NCI-H345 treated with DMSO at 0.1 percent for 48 hours (cell line): ENCODE results near the gene TSPAN31.
"Not testable (repeated sequence)": the region's sequence is repeated elsewhere in the genome, so short reads cannot be mapped to it uniquely, and the experiment has no call there.

Experiments
- DNase-seq: peaks from one replicate; lab custom pipeline; 2025; ENCODE audit not compliant: unreplicated experiment; lab: John Stamatoyannopoulos, UW

The TSPAN31 gene

DNA sequence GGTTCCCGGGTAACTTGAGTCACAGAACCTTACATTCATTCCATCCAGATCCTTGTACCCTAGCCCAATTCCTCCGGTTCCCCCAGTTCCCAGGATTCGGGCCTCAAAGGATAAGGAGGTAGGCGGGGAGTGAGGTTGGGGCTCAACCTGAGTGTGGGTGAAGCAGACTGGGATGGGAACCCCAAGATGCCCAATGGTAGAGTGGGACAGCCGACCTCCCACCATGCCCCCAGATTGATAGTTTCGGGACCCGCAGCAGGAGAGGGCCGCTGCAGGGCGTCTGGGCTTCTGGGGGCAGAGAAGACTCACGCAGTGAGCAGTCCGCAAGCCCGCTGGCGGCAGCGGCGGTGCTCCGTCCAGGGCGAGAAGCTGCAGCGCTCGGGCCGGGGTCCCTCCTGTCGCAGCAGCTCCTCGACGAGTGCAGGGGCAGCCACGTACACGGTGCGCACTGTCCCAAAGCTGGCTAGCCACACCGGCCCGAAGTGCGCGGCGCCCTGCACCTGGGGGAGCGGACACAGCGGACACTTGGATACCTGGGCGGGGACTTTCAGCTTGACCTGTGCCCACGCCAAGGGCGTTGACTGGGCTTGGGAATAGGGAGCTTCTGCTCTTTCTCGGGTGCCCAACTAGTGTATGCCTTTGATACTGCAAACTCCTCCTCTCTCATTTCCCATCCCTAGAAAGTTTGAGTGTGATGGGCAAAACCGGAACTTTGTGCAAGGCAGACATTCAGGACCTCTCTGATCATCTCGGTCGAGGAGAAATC, 21.0 kb downstream of the TSPAN31 start:
- no peak for DNase-seq

DNA sequence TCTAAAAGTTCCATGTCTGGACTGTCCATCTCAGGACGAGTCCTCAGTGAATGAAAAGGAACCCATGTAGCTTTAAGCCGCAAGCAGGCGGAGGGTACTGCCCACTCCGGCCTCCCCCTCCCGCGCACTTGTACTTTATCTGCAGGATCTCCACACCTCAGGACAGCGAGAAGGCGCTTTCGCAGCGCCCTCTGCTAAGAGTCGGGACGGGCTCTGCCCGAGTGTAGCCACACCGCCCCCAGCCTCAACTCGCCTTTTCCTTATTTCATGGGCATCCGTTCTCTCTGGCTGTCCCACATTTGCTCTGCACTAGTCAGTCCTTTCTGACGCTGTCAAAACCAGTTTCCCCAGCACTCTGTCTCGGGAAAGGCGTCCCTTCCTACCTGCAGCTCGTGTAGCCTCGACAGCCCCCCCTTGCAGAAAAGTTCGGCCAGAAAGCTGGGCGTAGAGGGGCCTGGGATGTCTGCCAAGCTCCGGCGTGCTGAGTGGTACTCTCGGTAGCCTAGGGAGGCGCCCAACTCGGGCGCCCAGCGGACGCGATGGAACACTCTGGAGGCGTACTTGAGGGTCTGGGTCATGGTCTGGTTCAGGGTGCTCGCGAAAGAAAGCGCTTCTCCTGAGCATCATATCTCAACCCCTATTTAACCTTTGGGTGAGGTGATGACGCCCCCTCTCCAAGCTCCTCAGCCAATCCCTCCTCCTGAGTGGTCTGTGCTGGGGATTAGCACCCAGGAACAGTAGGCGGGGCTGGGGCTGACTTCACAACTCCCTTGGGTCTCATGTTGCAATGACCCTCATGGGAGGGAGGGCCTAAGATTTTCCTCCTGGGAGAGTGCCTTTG, 21.8 kb downstream of the TSPAN31 start, which contains the start of gene CYP27B1:
Gene CYP27B1, minus strand, starts transcription at position 615 of the 841 bp plus-strand sequence. Its CDS starts 37 bp downstream, at position 578.
- DNase-seq: no peak

DNA sequence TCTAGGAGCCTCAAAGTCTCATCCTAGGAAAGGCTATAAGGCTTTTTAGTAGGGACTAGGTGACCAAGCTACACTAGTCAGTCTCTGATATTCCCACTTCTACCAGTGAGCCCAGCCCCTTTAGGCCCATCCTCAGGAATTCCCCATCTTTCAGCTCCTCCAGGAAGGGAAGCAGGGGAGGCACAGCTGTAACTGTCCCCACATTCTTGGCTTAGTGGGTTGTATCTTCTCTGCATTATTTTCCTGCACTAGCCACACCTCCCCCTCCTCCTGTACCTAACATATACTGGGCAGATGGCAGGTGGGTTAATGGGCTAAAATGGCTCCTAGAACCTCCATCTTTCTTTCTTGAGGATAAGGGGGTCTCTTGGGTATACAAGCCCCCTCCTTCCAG, 22.5 kb downstream of the TSPAN31 start:
- DNase-seq: no peak

DNA sequence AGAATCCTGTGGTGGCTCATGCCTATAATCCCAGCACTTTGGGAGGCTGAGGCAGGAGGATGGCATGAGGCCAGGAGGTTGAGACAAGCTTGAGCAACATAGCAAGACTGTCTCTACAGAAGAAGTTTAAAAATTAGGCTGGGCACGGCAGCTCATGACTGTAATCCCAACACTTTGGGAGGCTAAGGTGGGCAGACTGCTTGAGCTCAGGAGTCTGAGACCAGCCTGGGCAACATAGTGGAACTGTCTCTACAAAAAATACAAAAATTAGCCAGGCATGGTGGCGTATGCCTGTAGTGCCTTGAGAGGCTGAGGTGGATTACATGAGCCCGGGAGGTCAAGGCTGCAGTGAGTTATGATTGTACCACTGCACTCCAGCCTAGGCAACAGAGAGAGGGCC, 23.0 kb downstream of the TSPAN31 start:
- DNase-seq: no peak

DNA sequence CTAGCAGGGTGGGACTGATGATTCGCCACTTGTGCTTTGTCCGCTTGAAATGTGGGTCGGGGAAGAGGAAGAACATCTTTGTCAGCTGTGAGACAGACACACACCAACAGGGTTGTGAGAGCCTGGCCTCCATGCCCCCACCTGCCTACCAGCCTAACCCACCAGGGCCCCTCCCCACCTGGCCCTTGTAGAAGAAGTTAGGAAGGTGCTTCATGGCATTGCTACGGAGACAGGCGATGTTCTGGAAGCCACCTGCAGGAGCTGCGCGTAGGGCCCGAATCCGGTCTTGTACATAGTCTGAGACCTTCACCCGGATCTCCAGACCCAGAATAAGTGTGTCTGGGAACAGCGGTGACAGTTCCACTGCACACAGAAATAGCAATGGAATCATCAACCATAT, 24.8 kb downstream of the TSPAN31 start:
- DNase-seq: no peak

DNA sequence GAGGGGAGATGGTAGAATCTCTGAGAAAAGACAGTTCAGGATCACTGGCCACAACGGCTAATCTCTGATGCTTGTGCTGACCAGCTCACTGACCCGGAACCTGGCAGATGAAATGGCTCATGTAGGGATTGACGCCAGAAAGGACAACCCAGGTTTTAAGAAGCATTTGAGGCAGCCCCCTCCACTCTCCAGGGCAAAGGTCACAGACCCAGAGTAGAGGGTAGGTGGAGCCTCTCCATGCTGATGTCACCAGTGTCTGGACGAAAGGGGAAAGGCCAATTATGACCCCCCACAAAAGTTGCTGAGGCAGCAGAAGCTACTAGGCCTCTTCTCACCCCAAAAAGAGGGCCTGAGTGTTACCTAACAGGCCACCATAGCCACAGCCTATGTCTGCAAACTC, 25.9 kb downstream of the TSPAN31 start:
- no peak for DNase-seq

DNA sequence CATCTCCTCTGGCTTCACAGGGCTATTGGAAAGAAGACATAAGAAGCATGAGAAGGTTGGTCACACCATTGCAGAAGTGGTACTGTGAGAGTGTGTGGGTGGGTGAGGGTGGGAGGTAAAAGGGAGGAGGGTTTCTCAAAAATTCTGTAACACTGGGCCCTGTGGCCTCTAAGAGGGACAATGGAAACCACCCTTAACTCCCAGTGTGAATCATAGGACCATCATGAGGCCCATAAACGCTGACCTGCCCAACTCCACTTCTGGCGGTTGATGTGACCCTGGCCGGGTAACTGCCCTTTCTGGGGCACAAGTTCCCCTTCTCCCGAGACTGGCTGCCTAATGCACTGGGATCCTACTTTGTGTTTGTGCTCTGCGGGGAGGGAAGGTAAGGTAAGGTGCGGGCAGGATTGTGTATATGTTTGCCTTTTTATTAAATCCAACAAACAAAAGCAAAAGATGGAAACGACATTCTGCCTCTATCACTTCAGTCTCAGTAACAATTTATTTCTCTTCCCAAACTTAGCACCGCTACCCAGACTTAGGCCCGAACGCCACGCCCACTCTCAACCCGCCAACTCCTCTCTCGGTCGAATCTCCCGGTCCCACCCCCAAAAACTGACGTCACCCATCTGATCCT, 26.5 kb downstream of the TSPAN31 start:
- peak; percentile 81 for DNase-seq

DNA sequence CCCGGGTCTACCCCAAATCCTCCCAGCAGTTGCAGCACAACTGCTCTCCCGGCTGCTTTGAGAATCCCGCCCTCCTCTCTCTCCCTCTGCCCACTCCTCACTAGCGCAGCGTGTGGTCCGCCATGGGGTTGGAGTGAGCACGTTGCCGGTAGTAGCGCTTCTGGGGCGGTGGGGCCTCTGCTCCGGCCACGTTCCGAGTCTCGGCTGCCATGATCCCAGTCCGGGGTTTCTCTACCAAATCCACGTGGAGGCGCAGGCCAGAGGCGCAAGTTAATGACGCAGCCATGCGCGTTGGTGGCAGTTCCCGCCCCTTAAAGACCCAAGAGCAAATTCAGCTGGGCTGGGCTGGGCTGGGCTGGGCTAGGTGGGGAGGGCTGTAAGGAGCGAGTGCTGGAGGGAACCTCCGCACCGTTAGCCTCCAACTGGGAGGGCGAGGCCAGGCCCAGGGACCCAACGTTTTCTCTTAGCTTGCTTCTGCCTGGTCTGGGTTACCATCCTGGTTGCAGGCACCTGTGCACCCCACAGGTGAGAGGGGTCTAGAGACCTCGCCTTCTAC, 27.1 kb downstream of the TSPAN31 start, which contains the start of gene METTL1:
Gene METTL1, minus strand, starts transcription at position 233 of the 556 bp plus-strand sequence. Its CDS starts 22 bp downstream, at position 211.
- DNase-seq: peak; percentile 89

DNA sequence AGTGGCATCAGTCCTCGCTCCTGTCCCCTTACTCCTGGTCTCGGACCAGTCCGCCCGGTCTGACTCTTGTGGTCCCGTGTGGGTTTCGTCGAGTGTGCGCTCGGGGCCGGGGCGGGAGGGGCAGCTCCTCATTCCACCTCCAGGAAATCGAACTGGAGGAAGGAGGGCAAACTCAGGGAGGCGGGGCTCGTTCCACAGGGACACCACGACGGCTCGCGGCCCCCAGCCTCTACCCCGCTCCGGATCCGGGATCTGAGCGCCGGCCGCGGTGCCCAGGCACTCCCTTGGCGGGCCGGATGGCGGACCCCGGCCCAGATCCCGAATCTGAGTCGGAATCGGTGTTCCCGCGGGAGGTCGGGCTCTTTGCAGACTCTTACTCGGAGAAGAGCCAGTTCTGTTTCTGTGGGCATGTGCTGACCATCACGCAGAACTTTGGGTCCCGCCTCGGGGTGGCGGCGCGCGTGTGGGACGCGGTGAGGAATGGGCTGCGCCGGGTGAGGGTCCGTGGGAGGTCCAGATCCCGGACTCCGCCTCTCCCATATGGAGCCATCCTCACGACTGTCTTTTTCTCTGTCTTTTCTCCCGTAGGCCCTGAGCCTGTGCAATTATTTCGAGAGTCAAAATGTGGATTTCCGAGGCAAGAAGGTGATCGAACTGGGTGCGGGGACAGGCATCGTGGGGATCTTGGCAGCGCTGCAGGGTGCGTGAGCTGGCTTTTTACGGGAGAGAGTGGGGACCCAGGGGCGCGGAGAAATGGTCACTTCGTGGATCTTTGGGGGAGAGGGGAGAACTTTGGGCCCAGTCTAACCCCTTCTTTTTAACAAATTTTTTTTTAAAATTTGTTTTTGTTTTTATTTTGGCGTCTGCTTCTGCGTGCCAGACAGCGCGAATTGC, 27.8 kb downstream of the TSPAN31 start, which contains the start of gene EEF1AKMT3:
Gene EEF1AKMT3, plus strand, starts transcription at position 186 of the 894 bp plus-strand sequence. Its CDS starts 111 bp downstream, at position 297.
- no peak for DNase-seq

DNA sequence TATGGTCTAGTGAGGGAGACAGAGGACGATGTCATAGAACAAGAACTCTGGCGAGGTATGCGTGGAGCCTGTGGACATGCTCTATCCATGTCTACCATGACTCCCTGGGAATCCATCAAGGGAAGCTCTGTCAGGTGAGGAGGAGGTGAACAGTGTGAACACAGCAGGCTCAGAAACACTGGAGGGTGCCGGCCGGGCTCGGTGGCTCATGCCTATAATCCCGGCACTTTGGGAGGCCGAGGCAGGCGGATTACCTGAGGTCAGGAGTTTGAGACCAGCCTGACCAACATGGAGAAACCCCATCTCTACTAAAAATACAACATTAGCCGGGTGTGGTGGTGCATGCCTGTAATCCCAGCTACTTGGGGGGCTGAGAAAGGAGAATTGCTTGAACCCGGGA, 29.8 kb downstream of the TSPAN31 start:
- DNase-seq: not testable (repeated sequence)

DNA sequence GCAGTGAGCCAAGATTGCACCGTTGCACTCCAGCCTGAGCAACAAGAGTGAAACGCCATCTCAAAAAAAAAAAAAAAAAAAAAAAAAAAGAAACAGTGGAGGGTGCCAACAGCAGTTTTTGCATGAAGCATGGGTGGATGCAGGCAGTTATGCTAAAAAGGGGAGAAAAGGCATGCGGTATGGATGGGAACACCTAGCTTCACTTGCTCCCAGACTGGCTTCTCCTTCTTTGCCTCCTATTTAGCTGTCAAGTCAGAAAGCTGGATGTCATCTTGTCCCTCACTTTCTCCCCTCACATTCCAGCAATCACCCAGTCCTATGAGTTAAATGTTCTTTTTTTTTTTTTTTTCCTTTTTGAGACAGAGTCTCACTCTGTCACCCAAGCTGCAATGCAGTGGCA, 30.2 kb downstream of the TSPAN31 start:
- no peak for DNase-seq

DNA sequence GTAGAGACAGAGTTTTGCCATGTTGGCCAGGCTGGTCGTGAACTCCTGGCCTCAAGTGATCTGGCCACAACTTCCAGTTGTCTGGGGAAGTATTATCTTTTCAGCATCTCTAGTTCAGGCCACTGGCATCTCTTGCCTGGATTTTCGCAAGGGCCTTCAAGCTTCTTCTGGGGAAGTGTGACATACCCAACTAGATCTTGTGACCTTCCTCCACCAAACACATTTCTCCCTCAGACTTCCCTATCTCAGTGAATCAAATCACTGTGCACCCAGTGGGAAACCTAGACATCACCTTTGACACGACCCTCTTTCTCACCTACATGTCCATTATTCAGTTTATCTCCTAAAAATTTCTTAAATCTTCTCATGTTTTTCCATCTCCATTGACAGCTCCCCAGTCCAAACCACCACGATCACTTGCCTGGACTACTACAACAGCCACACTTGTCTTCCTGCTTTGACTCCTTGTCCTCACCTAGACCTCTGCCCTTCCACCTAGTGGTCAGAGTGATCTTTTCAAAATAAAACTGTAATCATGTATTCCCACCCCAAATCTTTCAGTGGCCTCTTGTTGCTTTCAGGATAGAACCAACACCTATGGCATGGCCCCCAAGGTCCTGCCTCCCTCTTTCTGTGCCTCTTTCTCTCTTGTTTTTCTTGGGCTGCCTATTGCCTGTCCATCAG, 30.9 kb downstream of the TSPAN31 start:
- DNase-seq: no peak

DNA sequence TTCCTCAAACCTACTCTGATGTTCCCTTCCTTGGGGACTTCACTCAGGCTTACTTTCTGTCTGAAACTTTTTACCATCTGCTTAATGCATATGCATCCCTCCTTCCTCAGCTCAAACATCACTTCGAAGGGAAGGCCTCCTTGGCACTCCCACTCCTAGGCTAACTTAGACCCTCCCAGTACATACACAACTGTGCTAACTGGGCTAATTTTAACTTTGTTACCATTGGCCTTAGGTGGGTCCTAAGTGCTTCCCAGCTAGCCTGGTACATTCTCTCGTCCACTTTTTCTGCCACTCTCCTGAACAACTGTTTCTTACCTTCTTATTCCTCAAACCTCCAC, 31.4 kb downstream of the TSPAN31 start:
- no peak for DNase-seq

DNA sequence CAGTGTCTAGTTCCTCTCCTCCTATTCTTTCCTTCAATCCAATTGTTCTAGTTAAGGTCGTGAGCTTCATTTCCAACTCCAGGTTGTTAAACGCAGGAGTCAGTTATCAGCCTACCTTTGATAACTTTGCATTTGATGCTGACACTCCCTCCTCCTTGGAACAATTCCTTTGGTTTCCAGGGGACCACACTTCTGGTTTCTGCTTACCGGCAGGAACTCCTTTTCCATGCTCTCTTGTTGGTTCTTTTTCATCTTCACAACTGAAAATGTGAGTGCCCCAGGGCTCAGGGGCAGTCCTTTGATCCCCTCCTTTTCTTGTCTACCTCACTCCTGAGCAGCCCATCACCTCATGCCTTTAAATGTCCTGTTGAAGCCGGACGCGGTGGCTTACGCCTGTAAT, 32.5 kb downstream of the TSPAN31 start:
- no peak for DNase-seq

DNA sequence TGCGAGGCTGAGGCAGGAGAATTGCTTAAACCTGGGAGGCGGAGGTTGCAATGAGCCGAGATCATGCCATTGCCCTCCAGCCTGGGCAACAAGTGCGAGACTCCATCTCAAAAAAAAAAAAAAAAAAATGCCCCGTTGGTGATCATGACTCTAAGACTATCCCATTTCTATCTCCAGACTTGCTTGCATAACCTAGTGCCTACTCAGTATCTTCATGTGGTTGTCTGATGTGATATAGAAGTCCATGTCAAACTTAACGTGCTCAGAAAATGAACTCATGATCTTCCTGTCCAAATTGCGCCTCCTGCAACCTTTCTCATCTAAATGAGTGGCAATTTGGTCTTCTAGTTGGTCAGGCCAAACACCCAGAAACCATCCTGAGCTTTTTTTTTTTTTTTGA, 33.1 kb downstream of the TSPAN31 start:
- no peak for DNase-seq

DNA sequence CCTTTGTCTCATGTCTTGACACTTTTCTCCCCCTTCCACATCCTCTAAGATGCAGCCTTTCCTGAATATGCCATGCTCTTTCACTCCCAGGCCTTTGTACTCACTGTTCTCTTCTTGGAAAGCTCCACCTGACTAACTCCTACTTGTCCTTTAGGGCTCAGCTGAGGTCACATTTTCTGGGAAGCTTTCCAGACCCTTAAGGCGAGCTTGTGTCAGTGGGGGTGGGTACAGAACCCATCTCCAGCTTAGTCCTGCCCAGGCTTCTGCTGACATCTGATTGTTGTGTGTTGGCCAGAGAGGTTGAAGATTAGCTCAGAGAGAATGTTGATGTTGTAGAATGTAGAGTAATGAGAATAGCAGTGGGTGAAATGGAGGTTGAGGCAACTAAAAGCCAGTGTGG, 34.9 kb downstream of the TSPAN31 start:
- DNase-seq: no peak

DNA sequence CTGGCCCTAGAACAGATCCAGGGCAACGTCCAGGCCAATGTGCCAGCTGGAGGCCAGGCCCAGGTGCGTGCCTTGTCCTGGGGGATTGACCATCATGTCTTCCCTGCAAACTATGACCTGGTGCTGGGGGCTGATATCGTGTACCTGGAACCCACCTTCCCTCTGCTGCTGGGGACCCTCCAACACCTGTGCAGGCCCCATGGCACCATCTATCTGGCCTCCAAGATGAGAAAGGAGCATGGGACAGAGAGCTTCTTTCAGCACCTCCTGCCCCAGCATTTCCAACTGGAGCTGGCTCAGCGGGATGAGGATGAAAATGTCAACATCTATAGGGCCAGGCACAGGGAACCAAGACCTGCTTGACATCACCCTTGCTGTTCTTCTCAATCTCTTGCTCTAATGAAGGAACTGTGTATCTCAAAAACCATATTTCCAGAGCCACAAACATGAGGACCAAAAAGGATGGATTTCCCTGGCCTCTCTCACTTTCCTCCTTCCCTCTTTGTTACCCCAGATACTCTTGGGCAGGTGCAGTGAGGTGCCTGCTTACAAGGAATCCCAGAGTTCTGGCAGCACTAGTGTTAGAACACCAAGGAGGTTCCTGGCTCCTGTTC, 35.6 kb downstream of the TSPAN31 start:
- no peak for DNase-seq

DNA sequence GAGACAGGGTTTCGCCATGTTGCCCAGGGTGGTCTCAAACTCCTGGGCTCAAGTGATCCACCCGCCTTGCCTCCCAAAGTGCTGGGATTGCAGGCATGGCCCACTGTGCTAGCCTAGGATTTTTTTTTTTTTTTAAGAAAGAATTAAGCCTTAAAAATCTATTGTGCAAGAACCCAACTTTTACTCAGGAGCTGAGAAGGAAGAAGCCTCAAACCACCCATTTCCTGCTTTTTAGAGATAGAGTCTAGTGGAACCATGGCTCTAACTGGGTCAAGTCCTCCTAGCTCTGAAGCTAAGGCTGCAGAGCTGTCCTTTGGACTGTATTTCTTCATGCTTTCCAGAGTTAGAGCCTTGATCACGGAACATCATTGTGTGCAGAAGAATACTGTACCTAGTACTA, 36.4 kb downstream of the TSPAN31 start:
- no peak for DNase-seq

DNA sequence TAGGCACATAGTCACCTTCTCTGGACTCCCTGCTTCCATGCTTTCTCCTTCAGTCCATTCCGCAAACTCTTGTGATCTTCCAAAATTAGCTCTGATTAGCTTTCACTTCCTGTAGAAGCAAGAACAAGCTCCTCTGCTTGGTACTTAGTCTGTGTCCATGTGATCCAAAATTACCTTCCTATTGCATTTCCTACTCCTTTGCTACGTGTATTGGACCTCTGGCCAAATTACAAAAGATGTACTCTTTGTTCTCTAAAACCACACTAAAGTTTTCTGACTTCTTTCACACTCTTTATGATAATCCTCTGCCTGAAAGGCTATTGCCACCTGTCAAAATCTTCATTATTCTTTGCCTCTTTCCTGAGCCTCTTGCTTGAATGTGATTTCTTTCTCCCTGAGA, 37.0 kb downstream of the TSPAN31 start:
- no peak for DNase-seq
